CD14-positive monocyte (primary cell): ENCODE measurements around the gene CDH2. TPM values are rescaled to one million over a fixed set of nuclear protein-coding genes. Genes with fewer than 3 reads are reported as not detected.

ENCODE experiments used
- DNase-seq, 3 donors: peaks; one replicate each; pipeline ENCODE4 v3.0.0-alpha.2; 2011 to 2022
- H2AFZ ChIP-seq: 2 replicates; pipeline ENCODE4 v1.6.0; 2012; ENCODE audit warnings: mild to moderate bottlenecking, low read depth, low read length, inconsistent platforms; ENCODE audit not compliant: insufficient read depth, poor library complexity, severe bottlenecking
- H3K27ac ChIP-seq, 2 donors: 1 replicate in 1 of 2; 2 replicates in 1 of 2; pipeline ENCODE4 v1.5.1; 2012 to 2013; ENCODE audit warnings: low read length in 2 of 2, control low read depth in 1 of 2, inconsistent platforms in 1 of 2, low read depth in 1 of 2, mild to moderate bottlenecking in 1 of 2
- H3K27me3 ChIP-seq, 2 donors: one replicate each; pipeline versions ENCODE4 v1.6.0 to v1.6.1; 2011 to 2013; ENCODE audit warnings: low read length in 2 of 2; ENCODE audit not compliant: control insufficient read depth in 2 of 2, insufficient read depth in 2 of 2
- H3K36me3 ChIP-seq, 2 donors: replicated peaks in 1 of 2; 1 replicate in 1 of 2; 2 replicates in 1 of 2; pipeline versions ENCODE4 v1.5.1 to v1.6.1; 2012 to 2013; ENCODE audit warnings: low read length in 2 of 2, control low read depth in 1 of 2, inconsistent platforms in 1 of 2, mild to moderate bottlenecking in 1 of 2; ENCODE audit not compliant: insufficient read depth in 2 of 2, control insufficient read depth in 1 of 2
- H3K4me1 ChIP-seq, 2 donors: 1 replicate in 1 of 2; 2 replicates in 1 of 2; pipeline versions ENCODE4 v1.5.1 to v1.6.1; 2012 to 2013; ENCODE audit warnings: low read length in 2 of 2, control low read depth in 1 of 2, inconsistent platforms in 1 of 2, mild to moderate bottlenecking in 1 of 2, moderate library complexity in 1 of 2; ENCODE audit not compliant: insufficient read depth in 2 of 2, control insufficient read depth in 1 of 2
- H3K4me2 ChIP-seq: replicated peaks from 2 replicates; pipeline ENCODE3; 2012; ENCODE audit warnings: low read length, moderate library complexity, mild to moderate bottlenecking; ENCODE audit not compliant: poor library complexity, severe bottlenecking; ENCODE audit errors: extremely low read depth
- H3K4me3 ChIP-seq, 3 experiments: fragments of 200-600 bp in 1 of 3; sonication (generic) in 1 of 3; replicated peaks in 1 of 3; 1 replicate in 2 of 3; 2 replicates in 1 of 3; pipeline ENCODE4 v1.5.1; 2011 to 2013; ENCODE audit warnings: low read length in 3 of 3, mild to moderate bottlenecking in 3 of 3, control low read depth in 2 of 3, low read depth in 2 of 3, inconsistent platforms in 1 of 3, moderate library complexity in 1 of 3
- H3K79me2 ChIP-seq: 2 replicates; pipeline ENCODE4 v1.6.0; 2012; ENCODE audit warnings: mild to moderate bottlenecking, control low read depth, inconsistent platforms, low read length, moderate library complexity; ENCODE audit not compliant: insufficient read depth
- H3K9ac ChIP-seq: 2 replicates; pipeline ENCODE4 v1.6.0; 2017; ENCODE audit warnings: low read length, mild to moderate bottlenecking; ENCODE audit not compliant: insufficient read depth, poor library complexity, severe bottlenecking
- H3K9me3 ChIP-seq, 2 donors: replicated peaks in 1 of 2; 1 replicate in 1 of 2; 2 replicates in 1 of 2; pipeline versions ENCODE4 v1.5.1 to v1.6.1; 2012 to 2013; ENCODE audit warnings: low read length in 2 of 2, control low read depth in 1 of 2; ENCODE audit not compliant: control insufficient read depth in 1 of 2, insufficient read depth in 1 of 2
- H4K20me1 ChIP-seq: 2 replicates; pipeline ENCODE4 v1.6.0; 2012; ENCODE audit warnings: mild to moderate bottlenecking, low read length, control low read depth, moderate library complexity; ENCODE audit not compliant: insufficient read depth
- H3K27ac Mint-ChIP-seq, 7 donors: one replicate each; pipeline ENCODE4 v1.8.0; 2020; ENCODE audit warnings: mild to moderate bottlenecking in 7 of 7, mixed read lengths in 7 of 7, moderate library complexity in 6 of 7, inconsistent platforms in 2 of 7
- H3K27me3 Mint-ChIP-seq, 3 donors: one replicate each; pipeline ENCODE4 v1.8.0; 2021 to 2022; ENCODE audit warnings: low read depth in 3 of 3, mild to moderate bottlenecking in 3 of 3, mixed read lengths in 3 of 3, moderate library complexity in 3 of 3, inconsistent platforms in 1 of 3
- H3K36me3 Mint-ChIP-seq, 2 donors: one replicate each; pipeline ENCODE4 v1.8.0; 2020; ENCODE audit warnings: mixed read lengths in 2 of 2, inconsistent platforms in 1 of 2, mild to moderate bottlenecking in 1 of 2
- H3K4me1 Mint-ChIP-seq: one replicate; pipeline ENCODE4 v1.8.0; 2020; ENCODE audit warnings: mild to moderate bottlenecking, mixed read lengths
- H3K4me3 Mint-ChIP-seq, 2 donors: one replicate each; pipeline ENCODE4 v1.8.0; 2020; ENCODE audit warnings: mild to moderate bottlenecking in 2 of 2, mixed read lengths in 2 of 2, moderate library complexity in 1 of 2
- H3K9me3 Mint-ChIP-seq, 7 donors: one replicate each; pipeline ENCODE4 v1.8.0; 2020 to 2022; ENCODE audit warnings: mixed read lengths in 7 of 7, mild to moderate bottlenecking in 6 of 7, moderate library complexity in 6 of 7, inconsistent platforms in 2 of 7
- CTCF ChIP-seq: fragments of 200-600 bp; IDR thresholded peaks from one replicate; pipeline ENCODE4 v1.8.0; 2022; ENCODE audit warnings: antibody characterized with exemption, mild to moderate bottlenecking
- WGBS: methylation state at CpG from one replicate; pipeline ENCODE4 v1.1.5; 2013; ENCODE audit warnings: missing lambda C conversion rate; ENCODE audit not compliant: insufficient coverage; 5-methylcytosine and 5-hydroxymethylcytosine counted together
- intact Hi-C, 2 donors: fragments of 100-400 bp; cut with micrococcal nuclease; formaldehyde crosslinking; loops; one replicate each; pipeline versions ENCODE4 v1.15.0 to v1.15.1; 2023
- polyA plus RNA-seq, 3 donors: library from polyadenylated mRNA; depleted of rRNA in 1 of 3; unstranded in 2 of 3; stranded (reverse) in 1 of 3; fragments of 300-500 nt in 2 of 3; fragments of >200 nt in 1 of 3; fragmentation: Illumina TruSeq in 2 of 3; gene quantifications; 1 replicate in 2 of 3; 2 replicates in 1 of 3; pipeline ENCODE4 v1.2.3, GENCODE V29; 2012 to 2021

CDH2 gene
- polyA plus RNA-seq, 3 donors: 0.03 to 0.32 (median 0.08) TPM

- 100% methylated on average over 5 of the region's 6 CpGs for WGBS
- Histone ChIP-seq H3K27me3 (no peaks in the 10 kb centered on the region), H3K9me3 (no peaks in the 10 kb centered on the region), H2AFZ (no peak overlapping the region), H4K20me1 (no peaks in the 10 kb centered on the region), H3K36me3 (no peaks in the 10 kb centered on the region), H3K27ac (no peak overlapping the region), H3K79me2 (no peaks in the 10 kb centered on the region), H3K4me3 (no peak overlapping the region), H3K9ac (no peak overlapping the region), H3K4me2 (no peak overlapping the region), H3K4me1 (no peaks in the 10 kb centered on the region)
- Mint-ChIP-seq H3K4me3 (no peak overlapping the region), H3K4me1 (no peaks in the 10 kb centered on the region), H3K36me3 (no peaks in the 10 kb centered on the region), H3K27ac (no peak overlapping the region), H3K9me3 (no peaks in the 10 kb centered on the region), H3K27me3 (peaks cover 0 to 2% (median 0%) of the 10 kb centered on the region in 3 donors)
- DNase-seq: no peak
- intact Hi-C loops: no loop called here
- no peak for TF ChIP-seq CTCF
These were observed 49.7 kb downstream of the CDH2 start for GRCh38 chr18:28127228-28127627.

- Histone ChIP-seq H4K20me1 (no peaks in the 10 kb centered on the region), H3K4me3 (no peak overlapping the region), H3K9ac (no peak overlapping the region), H3K27ac (no peak overlapping the region), H3K79me2 (no peaks in the 10 kb centered on the region), H2AFZ (no peak overlapping the region), H3K36me3 (no peaks in the 10 kb centered on the region), H3K4me2 (no peak overlapping the region), H3K4me1 (no peaks in the 10 kb centered on the region), H3K9me3 (no peaks in the 10 kb centered on the region), H3K27me3 (no peaks in the 10 kb centered on the region)
- Mint-ChIP-seq H3K9me3 (no peaks in the 10 kb centered on the region), H3K4me3 (no peak overlapping the region), H3K27me3 (peaks cover 0 to 2% (median 0%) of the 10 kb centered on the region in 3 donors), H3K36me3 (no peaks in the 10 kb centered on the region), H3K27ac (no peak overlapping the region), H3K4me1 (no peaks in the 10 kb centered on the region)
- no peak for DNase-seq
- intact Hi-C loops: no loop called here
- 86% methylated on average over 5 of the region's 5 CpGs for WGBS
- no peak for TF ChIP-seq CTCF
These were observed 50.2 kb downstream of the CDH2 start for GRCh38 chr18:28126768-28127167.
